GM21447 (cell line): ENCODE results near the gene RARS2.
A peak's percentile ranks its signal among the peaks of the same experiment; 100 is the strongest.
"Not testable (repeated sequence)": the region's sequence is repeated elsewhere in the genome, so short reads cannot be mapped to it uniquely, and the experiment has no call there.

ENCODE experiments used
- ATAC-seq: cut with Tn5 transposase; IDR thresholded peaks from one replicate; pipeline ENCODE4 v1.9.1; 2021; ENCODE audit not compliant: unreplicated experiment

The RARS2 gene, protein sequence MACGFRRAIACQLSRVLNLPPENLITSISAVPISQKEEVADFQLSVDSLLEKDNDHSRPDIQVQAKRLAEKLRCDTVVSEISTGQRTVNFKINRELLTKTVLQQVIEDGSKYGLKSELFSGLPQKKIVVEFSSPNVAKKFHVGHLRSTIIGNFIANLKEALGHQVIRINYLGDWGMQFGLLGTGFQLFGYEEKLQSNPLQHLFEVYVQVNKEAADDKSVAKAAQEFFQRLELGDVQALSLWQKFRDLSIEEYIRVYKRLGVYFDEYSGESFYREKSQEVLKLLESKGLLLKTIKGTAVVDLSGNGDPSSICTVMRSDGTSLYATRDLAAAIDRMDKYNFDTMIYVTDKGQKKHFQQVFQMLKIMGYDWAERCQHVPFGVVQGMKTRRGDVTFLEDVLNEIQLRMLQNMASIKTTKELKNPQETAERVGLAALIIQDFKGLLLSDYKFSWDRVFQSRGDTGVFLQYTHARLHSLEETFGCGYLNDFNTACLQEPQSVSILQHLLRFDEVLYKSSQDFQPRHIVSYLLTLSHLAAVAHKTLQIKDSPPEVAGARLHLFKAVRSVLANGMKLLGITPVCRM

DNA sequence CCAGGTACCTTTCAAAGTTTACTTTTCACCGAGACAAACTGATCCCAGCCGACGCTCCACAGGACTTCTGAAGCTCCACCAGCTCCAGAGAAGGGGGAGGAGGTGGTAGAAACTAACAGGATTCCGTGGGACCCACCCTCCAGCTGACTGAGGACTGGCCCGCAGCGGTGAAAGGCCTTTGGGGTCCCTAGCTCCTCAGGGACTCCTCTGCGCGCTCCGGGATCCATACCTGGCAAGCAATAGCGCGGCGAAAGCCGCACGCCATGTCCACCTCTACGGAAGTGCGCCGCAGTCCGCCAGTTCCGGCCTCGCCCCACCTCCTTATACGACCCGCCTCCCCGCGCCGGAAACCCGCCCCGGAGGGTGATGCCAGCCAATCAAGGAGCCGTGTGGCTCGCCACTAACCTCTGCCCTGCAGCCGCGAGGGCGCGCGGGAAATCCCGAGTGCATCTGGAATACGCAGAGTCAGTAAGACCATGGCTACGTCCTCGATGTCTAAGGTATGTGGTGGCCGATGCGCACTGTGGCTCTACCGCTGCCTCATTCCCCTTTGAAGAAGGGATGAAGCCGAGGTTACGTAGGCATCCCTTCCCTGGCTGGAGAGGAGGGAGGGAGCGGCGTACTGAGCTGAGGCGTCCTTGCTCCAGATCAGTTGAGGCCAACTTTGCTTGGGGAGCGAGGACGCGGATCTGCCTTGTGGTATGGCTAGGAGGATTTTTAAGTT is at the start of gene RARS2, which contains the start of gene ORC3:
Gene RARS2, minus strand, starts transcription at position 295 of the 724 bp plus-strand sequence. Its CDS starts 30 bp downstream, at position 265.
Gene ORC3, plus strand, starts transcription at position 443 of the 724 bp plus-strand sequence. Its CDS starts 34 bp downstream, at position 477.
- ATAC-seq, result peak; percentile 99

DNA sequence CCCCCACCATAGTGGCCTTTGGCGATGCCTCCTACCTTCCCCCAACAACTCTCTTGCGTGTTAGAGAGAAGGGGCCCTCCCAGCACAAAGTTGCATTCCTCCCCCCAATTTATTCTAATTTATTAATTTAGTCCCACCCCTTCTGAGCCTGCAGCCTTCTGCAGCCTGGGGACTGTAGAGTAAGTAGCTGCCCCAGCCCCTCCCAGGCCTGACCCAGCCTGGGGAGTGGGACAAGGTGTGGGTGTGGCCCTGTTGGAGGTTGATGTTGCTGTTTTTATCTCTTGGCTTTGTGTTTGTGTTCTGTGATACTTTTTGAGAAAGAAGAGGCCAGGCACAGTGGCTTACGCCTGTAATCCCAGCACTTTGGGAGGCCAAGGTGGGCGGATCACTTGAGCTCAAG is 49.6 kb upstream of the RARS2 start:
- ATAC-seq, result no peak

DNA sequence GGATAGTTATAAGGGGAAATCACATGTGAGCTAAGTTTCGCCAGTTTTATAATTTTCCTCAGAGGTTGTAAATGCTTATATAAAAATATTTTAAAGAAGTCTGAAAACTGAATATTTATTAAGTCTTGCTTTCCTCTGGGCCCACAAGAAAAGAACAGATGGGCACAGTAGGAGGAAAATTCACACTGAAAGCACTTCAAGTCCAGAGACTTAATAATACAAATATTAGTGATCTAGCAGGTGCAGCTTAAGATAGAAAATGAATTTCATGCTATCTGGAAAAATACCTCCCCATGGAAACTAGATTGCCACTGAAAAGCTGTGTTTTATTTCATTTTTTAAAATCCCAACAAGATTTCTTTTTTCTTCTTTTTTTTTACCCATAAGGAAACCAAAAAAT is 47.3 kb upstream of the RARS2 start:
- no peak for ATAC-seq

GRCh38 chr6:87636315-87636714 is 46.5 kb upstream of the RARS2 start:
- ATAC-seq, result no peak

- no peak for ATAC-seq
Observed at GRCh38 chr6:87633851-87634250, 44.1 kb upstream of the RARS2 start.

DNA sequence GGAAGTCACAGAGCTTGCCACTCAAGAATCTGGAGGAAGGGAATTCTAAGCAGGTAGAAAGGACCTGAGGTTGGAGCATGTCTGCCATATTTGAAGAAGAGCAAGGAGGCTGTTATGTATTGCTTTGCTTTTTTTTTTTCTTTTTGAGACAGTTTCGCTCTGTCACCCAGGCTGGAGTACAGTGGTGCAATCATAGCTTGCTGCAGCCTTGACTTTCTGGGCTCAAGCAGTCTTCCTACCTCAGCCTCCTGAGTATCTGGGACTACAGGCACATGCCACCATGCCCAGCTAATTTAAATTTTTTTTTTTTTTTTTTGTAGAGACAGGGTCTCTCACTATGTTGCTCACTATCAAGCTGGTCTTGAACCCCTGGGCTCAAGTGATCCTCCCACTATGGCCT is 41.0 kb upstream of the RARS2 start:
- ATAC-seq, result no peak

- no peak for ATAC-seq
Observed at GRCh38 chr6:87628881-87629280, 39.1 kb upstream of the RARS2 start.

DNA sequence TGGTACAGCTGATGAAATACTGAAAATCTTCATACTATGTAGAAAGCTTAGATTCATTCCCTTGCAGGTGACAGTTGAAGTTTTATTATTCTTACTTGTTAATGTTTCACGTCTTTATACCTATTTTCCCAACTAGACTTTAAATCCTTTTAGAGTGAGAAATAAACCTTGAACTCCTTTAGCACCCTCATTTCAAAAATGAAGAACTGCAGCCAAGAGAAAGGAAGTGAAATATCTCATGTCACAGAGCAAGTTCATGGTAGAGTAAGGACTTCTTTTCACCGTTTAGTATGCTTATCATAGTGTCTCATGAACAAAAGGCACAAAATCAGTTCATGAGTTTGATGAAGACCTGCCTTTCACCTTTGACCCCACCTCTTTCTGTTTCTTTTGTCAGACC is 38.6 kb upstream of the RARS2 start:
- no peak for ATAC-seq

DNA sequence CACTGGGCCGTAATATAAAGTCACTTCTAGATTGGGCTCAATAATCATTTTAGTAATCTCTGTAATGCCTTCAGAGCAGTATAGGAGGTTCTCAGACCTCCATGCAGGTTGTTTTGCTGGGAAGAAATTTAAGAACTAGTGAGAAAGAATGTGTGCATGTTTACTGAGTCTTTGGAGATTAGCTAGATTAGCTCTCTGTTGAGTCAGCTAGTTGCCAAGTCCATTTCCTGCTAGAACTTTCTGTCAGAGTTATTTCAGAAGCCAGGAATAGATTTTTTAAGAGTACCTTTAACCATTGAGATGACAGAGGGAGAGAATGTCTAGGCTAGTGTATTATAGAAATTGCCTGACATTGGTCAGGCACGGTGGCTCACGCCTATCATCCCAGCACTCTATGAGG is 33.5 kb upstream of the RARS2 start:
- no peak for ATAC-seq

DNA sequence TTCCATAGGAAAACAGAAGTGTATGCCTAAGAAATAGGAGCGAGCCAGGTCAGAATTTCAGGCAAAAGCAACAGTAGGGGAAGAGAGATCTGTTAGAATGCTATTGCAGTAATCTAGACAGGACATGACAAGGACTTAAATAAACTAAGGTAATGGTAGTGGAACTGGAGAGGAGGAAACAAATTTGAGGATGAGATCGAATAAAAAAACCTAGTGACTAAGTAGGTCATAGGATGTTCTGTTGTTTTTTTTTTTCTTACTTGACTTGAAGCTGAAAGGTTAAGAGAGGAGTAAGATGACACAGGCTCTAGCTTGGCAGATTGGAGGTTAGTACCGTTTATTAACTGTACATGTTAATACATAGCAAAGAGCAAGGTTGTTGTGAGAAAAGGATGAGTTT is 28.7 kb upstream of the RARS2 start:
- ATAC-seq, result no peak

- no peak for ATAC-seq
Observed at GRCh38 chr6:87617405-87617804, 27.6 kb upstream of the RARS2 start.

DNA sequence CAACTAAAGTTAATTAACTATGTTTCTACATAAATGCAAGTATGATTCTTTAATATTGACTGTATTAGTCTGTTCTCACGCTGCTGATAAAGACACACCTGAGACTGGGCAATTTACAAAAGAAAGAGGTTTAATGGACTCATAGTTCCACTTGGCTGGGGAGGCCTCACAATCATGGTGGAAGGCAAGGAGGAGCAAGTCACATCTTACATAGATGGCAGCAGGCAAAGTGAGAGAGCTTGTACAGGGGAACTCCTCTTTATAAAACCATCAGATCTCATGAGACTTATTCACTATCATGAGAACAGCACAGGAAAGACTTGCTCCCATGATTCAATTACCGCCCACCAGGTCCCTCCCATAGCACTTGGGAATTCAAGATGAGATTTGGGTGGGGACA is 23.2 kb upstream of the RARS2 start:
- not testable (repeated sequence) for ATAC-seq

- no peak for ATAC-seq
Observed at GRCh38 chr6:87608802-87609201, 19.0 kb upstream of the RARS2 start.

GRCh38 chr6:87606199-87606598 is 16.4 kb upstream of the RARS2 start:
- ATAC-seq, result no peak

- no peak for ATAC-seq
Observed at GRCh38 chr6:87600576-87600975, 10.8 kb upstream of the RARS2 start.

DNA sequence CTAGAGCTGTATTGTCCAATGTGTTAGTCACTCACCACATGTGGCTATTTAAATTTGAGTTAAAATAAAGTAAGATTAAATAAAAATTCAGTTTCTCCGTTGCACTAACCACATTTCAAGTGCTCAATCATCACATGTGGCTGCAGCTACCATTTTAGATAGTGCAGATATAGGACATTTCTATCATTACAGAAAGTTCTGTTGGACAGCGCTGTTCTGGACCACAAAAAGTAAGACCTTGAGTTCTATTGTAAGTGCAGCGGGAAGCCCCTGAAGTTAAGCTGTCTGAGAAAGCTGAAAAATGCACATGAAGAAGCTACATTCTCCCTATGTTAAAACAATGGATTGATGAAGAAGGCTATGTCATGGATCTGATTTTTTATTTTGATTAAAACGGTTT is 1.2 kb upstream of the RARS2 start:
- ATAC-seq, result no peak

DNA sequence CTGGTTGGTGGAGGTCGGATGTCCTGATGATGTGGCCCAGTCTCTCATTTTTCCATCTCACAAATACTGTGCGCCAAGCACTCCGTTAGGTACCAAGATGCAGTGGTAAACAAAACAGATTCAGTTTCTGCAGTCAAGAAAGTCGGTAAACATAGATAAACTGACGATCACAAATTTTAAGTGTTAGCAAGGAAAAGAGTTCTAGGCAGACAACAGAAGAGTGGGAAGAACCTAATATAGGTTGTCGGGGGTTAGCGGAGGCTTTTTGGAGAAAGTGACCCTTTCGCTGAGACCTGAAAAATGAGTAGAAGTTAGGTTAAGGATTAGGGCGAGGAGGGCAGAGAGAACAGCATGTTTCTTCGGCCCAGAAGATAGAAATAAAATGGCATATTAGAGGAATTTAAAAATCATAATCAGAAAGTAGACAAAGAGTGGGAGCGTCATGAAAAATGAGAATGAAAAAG is 662 bp upstream of the RARS2 start:
- ATAC-seq, result no peak

DNA sequence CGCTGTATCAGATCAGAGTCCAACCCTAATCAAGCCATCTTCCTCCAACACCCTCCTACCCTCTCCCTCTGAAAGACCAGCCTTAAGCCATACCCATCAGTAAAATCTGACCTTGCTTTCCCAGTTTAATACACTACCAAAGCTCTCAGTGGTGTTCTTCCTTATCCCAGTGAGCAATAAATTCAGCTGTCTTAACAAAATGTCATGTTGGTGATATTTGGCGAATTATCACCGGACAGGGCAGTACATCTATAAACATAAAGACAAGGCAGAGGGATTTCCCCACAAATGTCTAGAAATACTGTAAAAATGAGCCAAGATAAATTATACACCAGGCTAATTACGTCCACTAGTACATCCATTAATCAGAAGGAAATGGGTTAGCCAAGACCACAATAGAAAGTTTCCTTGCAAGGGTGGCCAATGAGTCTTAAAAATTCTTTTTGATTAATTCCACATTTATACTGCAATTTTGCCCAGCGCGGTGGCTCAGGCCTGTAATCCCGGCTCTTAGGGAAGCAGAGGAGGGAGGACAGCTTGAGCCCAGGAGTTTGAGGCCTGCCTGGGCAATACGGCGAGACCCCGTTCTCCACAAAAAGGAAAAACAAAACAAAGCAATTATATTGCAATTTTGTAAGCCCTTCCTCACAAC is 905 bp downstream of the RARS2 start:
- ATAC-seq, result no peak

GRCh38 chr6:87586371-87587077 is 3.3 kb downstream of the RARS2 start:
- no peak for ATAC-seq

- no peak for ATAC-seq
Observed at GRCh38 chr6:87583822-87584221, 6.0 kb downstream of the RARS2 start.

DNA sequence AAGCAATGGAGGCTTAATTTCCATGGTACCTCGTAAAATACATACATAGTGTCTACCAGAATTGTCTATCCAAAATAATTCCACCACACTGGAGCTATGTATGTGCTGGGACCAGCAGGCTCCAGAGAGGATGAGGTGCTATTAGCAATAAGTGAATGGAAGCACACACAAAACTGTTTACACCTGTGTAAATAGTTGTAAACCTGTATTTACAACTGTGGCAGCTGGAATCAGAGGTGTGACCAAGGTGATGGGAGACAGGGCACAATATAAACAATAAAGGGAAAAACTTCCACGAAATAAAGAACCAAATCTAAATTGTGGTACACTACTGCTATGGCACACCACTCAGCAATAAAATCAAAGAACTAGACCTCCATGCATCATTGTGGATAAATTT is 14.4 kb downstream of the RARS2 start:
- ATAC-seq, result no peak
